Body of pancreas (tissue), 4 donors: ENCODE data around the gene MKNK1.

Experiments
- CTCF ChIP-seq, 7 experiments: fragments of 450-650 bp in 4 of 7; fragments of 200-600 bp in 3 of 7; sonication (generic) in 3 of 7; IDR thresholded peaks; one replicate each; pipeline ENCODE4 v1.5.1; 2016 to 2019; ENCODE audit warnings: antibody characterized with exemption in 7 of 7
- POLR2A ChIP-seq, 3 donors: fragments of 450-650 bp; IDR thresholded peaks; one replicate each; pipeline ENCODE4 v1.6.1; 2016; ENCODE audit warnings: antibody characterized with exemption in 3 of 3, mild to moderate bottlenecking in 2 of 3

DNA sequence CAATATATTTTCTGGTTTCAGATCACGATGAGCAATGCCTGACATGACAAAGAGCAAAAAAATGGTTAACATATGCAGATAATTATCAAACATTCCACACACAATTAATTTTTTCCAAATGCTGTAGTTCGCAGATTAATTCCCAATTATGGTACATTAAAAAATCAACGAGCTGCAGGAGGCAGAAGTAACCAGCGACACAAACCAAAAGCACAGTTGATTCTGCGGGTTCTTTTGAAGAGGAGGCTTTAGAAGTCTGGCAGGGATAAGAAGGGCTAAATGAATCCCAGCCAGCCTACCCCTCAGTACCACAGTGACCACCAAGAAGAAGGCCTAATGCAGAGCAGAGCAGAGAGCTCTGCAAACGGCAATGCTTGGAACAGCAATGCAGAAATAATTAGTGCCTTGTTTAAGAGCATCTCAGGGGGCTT lies 35.6 kb downstream of the MKNK1 start:
- no peak for TF ChIP-seq CTCF (IDR thresholded peaks at IDR 0.05)
- TF ChIP-seq POLR2A (IDR thresholded peaks at IDR 0.05): no peak
